HG03103 (cell line): ENCODE data around the gene SERPINA1.

Experiments used
- ATAC-seq: cut with Tn5 transposase; IDR thresholded peaks from one replicate; pipeline ENCODE4 v1.9.1; 2021; ENCODE audit warnings: low read depth; ENCODE audit not compliant: unreplicated experiment

Gene SERPINA1

DNA sequence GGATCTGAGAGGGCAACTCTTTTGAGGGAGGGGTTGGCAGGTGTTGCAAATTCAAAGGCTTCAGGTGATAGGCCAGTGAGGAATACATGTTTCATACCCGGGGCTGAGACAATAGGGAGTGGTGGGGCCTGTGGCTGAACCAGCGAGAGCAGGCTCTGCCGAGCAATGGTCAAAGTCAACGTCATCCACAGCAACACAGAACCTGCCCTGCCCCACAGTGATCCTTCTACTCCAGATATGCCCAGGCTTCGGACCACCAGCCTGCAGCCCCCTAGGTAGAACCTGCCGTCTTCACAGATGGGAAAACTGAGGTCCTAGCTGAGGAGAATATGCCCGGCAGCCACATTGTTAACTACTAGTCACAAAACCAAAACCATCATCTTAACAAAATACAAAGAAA, 4.1 kb downstream of the SERPINA1 start:
- no peak for ATAC-seq

GRCh38 chr14:94383777-94384176, 4.6 kb downstream of the SERPINA1 start:
- no peak for ATAC-seq

- no peak for ATAC-seq
Measured at GRCh38 chr14:94382716-94383596, 5.4 kb downstream of the SERPINA1 start.

DNA sequence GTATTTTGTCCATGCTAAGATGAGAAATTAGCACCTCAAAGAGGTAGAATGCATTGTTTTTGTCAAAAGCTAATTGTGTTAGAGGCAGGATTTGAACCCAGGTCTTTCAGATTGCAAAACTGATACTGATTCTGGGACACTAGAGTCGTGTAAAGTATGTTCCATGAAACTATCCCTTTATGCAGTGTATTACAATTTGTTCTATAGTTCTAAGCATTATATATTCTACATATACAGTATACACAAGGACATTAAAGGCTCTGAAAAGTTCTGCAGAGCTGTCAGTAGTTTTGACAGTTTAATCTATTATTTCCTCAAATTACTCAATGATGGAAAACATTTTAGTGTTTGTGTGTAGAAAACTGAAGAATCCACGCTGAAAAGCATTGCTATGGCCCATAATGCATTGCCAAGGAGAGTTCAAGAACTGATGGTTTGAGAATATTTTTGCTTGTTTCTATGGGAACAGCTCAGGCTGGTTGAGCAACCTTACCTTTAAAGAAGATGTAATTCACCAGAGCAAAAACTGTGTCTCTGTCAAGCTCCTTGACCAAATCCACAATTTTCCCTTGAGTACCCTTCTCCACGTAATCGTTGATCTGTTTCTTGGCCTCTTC, 6.2 kb downstream of the SERPINA1 start:
- ATAC-seq = no peak

DNA sequence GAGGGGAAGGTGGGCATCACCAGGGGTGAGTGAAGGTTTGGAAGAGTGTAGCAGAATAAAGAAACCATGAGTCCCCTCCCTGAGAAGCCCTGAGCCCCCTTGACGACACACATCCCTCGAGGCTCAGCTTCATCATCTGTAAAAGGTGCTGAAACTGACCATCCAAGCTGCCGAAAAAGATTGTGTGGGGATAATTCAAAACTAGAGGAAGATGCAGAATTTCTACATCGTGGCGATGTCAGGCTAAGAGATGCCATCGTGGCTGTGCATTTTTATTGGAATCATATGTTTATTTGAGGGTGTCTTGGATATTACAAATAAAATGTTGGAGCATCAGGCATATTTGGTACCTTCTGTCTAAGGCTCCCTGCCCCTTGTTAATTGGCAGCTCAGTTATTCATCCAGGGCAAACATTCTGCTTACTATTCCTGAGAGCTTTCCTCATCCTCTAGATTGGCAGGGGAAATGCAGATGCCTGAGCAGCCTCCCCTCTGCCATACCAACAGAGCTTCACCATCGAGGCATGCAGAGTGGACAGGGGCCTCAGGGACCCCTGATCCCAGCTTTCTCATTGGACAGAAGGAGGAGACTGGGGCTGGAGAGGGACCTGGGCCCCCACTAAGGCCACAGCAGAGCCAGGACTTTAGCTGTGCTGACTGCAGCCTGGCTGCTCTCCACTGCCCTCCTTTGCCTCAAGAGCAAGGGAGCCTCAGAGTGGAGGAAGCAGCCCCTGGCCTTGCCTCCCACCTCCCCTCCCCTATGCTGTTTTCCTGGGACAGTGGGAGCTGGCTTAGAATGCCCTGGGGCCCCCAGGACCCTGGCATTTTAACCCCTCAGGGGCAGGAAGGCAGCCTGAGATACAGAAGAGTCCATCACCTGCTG, 7.0 kb downstream of the SERPINA1 start:
- ATAC-seq = no peak

GRCh38 chr14:94380225-94381148, 7.9 kb downstream of the SERPINA1 start:
- no peak for ATAC-seq

DNA sequence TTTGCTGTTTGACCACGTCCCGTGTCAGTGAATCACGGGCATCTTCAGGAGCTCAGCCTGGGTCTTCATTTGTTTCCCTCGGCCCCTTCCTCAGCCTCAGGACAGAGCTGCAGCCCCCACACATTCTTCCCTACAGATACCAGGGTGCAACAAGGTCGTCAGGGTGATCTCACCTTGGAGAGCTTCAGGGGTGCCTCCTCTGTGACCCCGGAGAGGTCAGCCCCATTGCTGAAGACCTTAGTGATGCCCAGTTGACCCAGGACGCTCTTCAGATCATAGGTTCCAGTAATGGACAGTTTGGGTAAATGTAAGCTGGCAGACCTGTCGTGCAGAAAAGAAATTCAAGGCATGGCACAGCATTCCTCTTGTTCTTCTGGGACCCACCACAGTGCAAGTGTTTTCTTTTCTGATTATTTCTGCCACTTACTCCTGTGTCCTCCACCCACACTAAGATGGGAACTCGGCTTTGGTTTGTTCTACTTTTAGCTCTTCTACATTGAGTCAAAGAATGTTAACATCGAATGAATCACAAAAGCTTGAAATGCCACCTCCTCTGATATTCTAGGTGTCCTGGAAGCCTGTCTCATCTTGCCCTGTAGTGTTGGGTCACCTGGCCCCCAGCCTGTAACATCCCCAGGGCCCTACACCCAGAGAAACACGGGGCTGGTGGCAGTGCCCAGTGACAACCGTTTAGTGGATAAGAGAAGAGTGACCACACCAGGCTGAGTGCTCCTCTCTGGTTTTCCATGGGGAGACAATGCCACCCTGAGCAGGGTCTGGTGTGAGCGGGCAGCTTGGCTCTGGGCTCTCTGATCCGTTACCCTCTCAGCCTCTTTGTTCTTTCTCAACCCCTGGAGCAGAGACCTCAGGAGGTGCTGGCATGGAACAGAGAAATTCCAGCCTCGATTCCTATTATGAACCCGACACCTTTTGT, 8.8 kb downstream of the SERPINA1 start:
- ATAC-seq = no peak

GRCh38 chr14:94378527-94379290, 9.7 kb downstream of the SERPINA1 start:
- ATAC-seq = no peak

GRCh38 chr14:94377866-94378470, 10.4 kb downstream of the SERPINA1 start:
- ATAC-seq = no peak

GRCh38 chr14:94376976-94377865, 11.2 kb downstream of the SERPINA1 start:
- ATAC-seq = no peak

DNA sequence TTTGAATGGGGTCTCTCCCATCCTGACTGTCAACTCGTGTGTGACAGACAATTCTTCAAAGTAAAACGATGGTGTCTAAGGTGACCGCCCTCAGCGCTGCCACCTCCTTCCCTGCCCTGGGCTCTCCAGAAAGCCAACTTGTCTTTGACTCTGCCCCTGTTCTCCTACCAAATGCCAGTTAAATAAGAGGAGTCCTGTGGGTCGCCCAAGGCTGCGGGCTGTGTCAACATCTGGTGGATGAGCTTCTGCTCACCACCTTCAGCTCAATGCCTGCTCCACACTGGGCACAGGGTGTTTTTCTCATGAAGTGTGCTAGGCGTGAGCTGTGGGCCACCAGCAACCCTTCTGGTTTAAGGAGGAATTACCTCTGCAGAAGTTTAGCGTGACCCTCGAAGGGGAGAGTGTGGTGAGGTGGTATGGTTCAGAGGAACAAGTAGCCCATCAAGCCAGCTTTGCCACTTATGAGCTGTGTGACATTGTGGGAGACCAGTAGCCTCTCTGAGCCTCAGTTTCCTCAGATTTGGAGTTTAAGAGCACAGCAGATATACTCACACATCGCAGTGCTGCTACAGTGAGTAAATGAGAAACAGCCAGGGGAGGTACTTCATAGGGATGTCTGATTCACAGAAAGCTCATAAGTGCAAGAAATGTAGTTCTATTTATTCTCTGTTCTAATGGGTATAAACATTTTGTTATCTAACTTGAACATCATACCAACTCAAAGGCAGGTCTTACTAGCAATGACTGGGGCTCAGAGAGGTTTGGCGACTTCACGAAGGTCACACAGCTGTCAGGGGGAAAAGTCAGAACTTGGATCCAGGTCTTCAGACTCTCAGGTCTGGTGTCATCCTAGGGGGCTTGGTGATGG, 12.1 kb downstream of the SERPINA1 start:
- no peak for ATAC-seq

GRCh38 chr14:94375552-94376107, 12.8 kb downstream of the SERPINA1 start:
- ATAC-seq = no peak

DNA sequence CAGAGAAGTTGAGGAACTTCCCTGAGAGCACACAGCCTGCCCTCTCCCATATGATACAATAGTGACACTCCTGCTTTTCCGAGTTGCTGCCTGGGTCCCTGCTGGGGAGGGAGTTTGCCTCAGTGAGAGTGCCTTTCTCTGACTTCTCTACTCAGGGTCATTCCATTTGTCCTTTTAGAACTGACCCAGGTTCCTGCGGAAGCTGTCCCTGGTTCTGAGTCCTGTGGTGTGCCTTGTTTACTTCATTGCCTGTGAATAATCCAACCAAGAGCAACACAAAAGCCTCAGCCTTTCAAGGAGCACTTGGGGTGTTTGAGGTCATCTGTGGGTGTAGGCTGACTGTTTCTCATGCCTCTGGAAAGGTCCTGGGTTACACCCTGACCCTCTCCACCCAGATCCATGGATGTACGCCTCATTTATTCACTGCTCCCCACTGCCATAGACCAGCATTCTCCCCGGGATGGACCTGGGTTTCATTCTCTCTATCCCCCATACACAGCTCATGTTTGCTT, 13.6 kb downstream of the SERPINA1 start:
- ATAC-seq = no peak

DNA sequence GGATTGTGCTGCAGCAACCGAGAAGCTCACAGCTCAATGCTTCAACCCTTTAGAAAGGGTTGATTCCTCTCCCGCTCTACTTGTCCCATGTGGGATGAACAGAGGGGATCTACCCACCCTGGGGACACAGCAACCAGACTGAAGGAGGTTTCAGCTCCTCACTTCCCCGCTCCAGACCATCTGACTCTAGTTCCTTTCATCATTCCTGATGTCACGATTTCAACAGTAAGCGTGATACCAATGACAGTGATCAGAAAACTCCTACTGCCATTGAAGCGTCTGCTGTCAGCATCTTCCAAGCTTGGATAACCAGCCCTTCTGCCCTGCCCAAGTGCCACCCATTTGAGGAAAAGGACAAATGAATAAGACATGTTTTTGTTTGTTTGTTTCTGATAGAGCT, 14.3 kb downstream of the SERPINA1 start:
- ATAC-seq = no peak

DNA sequence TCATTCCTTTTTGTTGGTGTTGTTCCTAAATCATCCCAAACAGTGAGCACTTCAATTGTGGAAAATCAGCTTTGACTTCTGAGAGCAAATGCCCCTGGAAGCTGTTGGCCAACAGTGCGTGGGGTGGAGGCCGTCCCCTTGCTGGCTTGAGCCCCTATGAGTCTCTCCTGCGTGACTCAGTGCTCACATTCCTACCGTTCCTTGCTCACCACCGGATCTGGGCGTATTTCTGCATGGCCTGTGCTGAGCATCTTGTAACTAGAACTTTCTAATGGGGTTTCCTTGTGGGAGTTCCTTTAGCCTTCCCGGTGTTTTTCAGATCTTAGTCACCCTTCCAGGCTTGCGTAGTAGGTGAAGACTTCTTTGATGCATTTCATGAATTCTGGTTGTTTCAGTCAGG, 14.7 kb downstream of the SERPINA1 start:
- ATAC-seq = no peak
